Trophoblast cell (in vitro differentiated cells and primary cell): ENCODE results near the gene EFR3B. TPM values are rescaled to one million over a fixed set of nuclear protein-coding genes. Genes with fewer than 3 reads are reported as not detected.
A peak's percentile ranks its signal among the peaks of the same experiment; 100 is the strongest.
"Not testable (repeated sequence)": the region's sequence is repeated elsewhere in the genome, so short reads cannot be mapped to it uniquely, and the experiment has no call there.

ENCODE experiments used
- DNase-seq, 2 donors: peaks; one replicate each; pipeline ENCODE4 v3.0.0-alpha.2; 2016
- H2AFZ ChIP-seq: 2 replicates; pipeline ENCODE4 v1.6.1; 2013; ENCODE audit warnings: low read length, moderate library complexity, mild to moderate bottlenecking; ENCODE audit not compliant: insufficient read depth, poor library complexity
- H2AK5ac ChIP-seq: 2 replicates; pipeline ENCODE4 v1.6.1; 2013; ENCODE audit warnings: mild to moderate bottlenecking, low read length
- H2BK120ac ChIP-seq: 2 replicates; pipeline ENCODE4 v1.6.1; 2013; ENCODE audit warnings: low read length, mild to moderate bottlenecking, moderate library complexity; ENCODE audit not compliant: insufficient read depth, poor library complexity
- H2BK12ac ChIP-seq: 2 replicates; pipeline ENCODE4 v1.6.1; 2013; ENCODE audit warnings: mild to moderate bottlenecking, low read length, moderate library complexity
- H2BK5ac ChIP-seq: 2 replicates; pipeline ENCODE4 v1.6.1; 2013; ENCODE audit warnings: low read length, low read depth, moderate library complexity, mild to moderate bottlenecking; ENCODE audit not compliant: poor library complexity
- H3K14ac ChIP-seq: 2 replicates; pipeline ENCODE4 v1.6.1; 2013; ENCODE audit warnings: mild to moderate bottlenecking, low read length
- H3K18ac ChIP-seq: 2 replicates; pipeline ENCODE4 v1.6.1; 2013; ENCODE audit warnings: mild to moderate bottlenecking, low read length
- H3K23ac ChIP-seq: 2 replicates; pipeline ENCODE4 v1.6.1; 2013; ENCODE audit warnings: low read length
- H3K27ac ChIP-seq: 2 replicates; pipeline ENCODE4 v1.5.1; 2013; ENCODE audit warnings: low read depth, mild to moderate bottlenecking, inconsistent platforms, low read length, moderate library complexity
- H3K27me3 ChIP-seq: 2 replicates; pipeline ENCODE4 v1.6.1; 2013; ENCODE audit warnings: inconsistent platforms, mild to moderate bottlenecking, low read length, moderate library complexity; ENCODE audit not compliant: insufficient read depth
- H3K36me3 ChIP-seq, 2 experiments: 1 replicate in 1 of 2; 2 replicates in 1 of 2; pipeline ENCODE4 v1.6.1; 2013; ENCODE audit warnings: low read length in 2 of 2, mild to moderate bottlenecking in 2 of 2, moderate library complexity in 1 of 2; ENCODE audit not compliant: insufficient read depth in 2 of 2, control insufficient read depth in 1 of 2
- H3K4ac ChIP-seq: 2 replicates; pipeline ENCODE4 v1.6.1; 2013; ENCODE audit warnings: low read depth, mild to moderate bottlenecking, low read length, moderate library complexity
- H3K4me1 ChIP-seq, 2 experiments: 1 replicate in 1 of 2; 2 replicates in 1 of 2; pipeline ENCODE4 v1.6.1; 2013; ENCODE audit warnings: low read length in 2 of 2, mild to moderate bottlenecking in 2 of 2, moderate library complexity in 1 of 2; ENCODE audit not compliant: insufficient read depth in 2 of 2, control insufficient read depth in 1 of 2
- H3K4me2 ChIP-seq: 2 replicates; pipeline ENCODE4 v1.6.1; 2013; ENCODE audit warnings: inconsistent platforms, mild to moderate bottlenecking, low read length, moderate library complexity
- H3K4me3 ChIP-seq: 2 replicates; pipeline ENCODE4 v1.5.1; 2013; ENCODE audit warnings: mild to moderate bottlenecking, low read depth, low read length, inconsistent platforms
- H3K79me1 ChIP-seq: one replicate; pipeline ENCODE4 v1.6.1; 2013; ENCODE audit warnings: low read length
- H3K79me2 ChIP-seq: 2 replicates; pipeline ENCODE4 v1.6.1; 2013; ENCODE audit warnings: low read length, mild to moderate bottlenecking; ENCODE audit not compliant: control insufficient read depth, insufficient read depth, poor library complexity
- H3K9ac ChIP-seq: 2 replicates; pipeline ENCODE4 v1.6.1; 2013; ENCODE audit warnings: mild to moderate bottlenecking, low read length
- H3K9me3 ChIP-seq: 2 replicates; pipeline ENCODE4 v1.6.1; 2013; ENCODE audit warnings: low read depth, mild to moderate bottlenecking, control low read depth, inconsistent platforms, low read length; ENCODE audit not compliant: insufficient read depth
- H4K12ac ChIP-seq: 2 replicates; pipeline ENCODE4 v1.6.1; 2013; ENCODE audit warnings: low read depth, mild to moderate bottlenecking, low read length, moderate library complexity
- H4K8ac ChIP-seq: 2 replicates; pipeline ENCODE4 v1.6.1; 2013; ENCODE audit warnings: low read depth, mild to moderate bottlenecking, low read length, moderate library complexity
- H4K91ac ChIP-seq: one replicate; pipeline ENCODE4 v1.6.1; 2013; ENCODE audit warnings: low read depth, mild to moderate bottlenecking, low read length, moderate library complexity
- WGBS: extraction: QIAGEN DNeasy Blood & Tissue Kit; methylation state at CpG from one replicate; pipeline ENCODE4 v1.1.7; 2013; ENCODE audit warnings: missing lambda C conversion rate; ENCODE audit not compliant: insufficient read length, insufficient coverage; ENCODE audit errors: extremely low coverage; 5-methylcytosine and 5-hydroxymethylcytosine counted together
- polyA plus RNA-seq: library from polyadenylated mRNA; stranded (reverse); fragments of 200-250 nt; gene quantifications from 2 replicates; pipeline ENCODE4 v1.2.3, GENCODE V29; 2013

Gene EFR3B, protein sequence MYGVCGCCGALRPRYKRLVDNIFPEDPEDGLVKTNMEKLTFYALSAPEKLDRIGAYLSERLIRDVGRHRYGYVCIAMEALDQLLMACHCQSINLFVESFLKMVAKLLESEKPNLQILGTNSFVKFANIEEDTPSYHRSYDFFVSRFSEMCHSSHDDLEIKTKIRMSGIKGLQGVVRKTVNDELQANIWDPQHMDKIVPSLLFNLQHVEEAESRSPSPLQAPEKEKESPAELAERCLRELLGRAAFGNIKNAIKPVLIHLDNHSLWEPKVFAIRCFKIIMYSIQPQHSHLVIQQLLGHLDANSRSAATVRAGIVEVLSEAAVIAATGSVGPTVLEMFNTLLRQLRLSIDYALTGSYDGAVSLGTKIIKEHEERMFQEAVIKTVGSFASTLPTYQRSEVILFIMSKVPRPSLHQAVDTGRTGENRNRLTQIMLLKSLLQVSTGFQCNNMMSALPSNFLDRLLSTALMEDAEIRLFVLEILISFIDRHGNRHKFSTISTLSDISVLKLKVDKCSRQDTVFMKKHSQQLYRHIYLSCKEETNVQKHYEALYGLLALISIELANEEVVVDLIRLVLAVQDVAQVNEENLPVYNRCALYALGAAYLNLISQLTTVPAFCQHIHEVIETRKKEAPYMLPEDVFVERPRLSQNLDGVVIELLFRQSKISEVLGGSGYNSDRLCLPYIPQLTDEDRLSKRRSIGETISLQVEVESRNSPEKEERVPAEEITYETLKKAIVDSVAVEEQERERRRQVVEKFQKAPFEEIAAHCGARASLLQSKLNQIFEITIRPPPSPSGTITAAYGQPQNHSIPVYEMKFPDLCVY
- polyA plus RNA-seq: 2.1 TPM in 2 replicates

DNA sequence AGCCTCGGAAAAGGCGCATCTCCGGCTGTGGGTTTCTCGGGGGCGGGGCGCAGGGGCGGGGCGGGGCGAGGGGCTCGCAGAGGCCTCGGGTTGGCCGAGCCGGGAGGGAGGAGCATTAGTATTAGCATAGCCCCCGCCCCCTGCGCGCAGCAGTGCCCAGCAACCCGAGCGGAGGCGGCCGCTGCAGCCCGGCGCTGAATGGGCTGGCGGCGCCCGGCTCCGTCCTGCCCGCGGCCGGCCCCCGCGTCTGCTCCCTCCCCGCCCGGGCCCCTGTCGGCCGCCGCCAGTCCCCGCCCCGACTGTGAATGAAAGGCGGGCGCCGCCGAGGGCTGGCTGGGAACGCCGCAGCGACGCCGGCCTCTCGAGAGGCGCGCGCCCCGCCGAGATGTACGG is at the start of gene EFR3B:
Gene EFR3B (plus strand): TSS at position 149 of the 393 bp plus-strand sequence. CDS start 237 bp downstream, at position 386.
- peaks cover 4% of the 10 kb centered on the region for H3K27me3 ChIP-seq
- no peak within 1 kb of the TSS for H3K14ac ChIP-seq
- no peak within 1 kb of the TSS for H3K4ac ChIP-seq
- H3K23ac ChIP-seq: peak within 1 kb of the TSS; percentile 44
- H2BK5ac ChIP-seq: no peak within 1 kb of the TSS
- H4K91ac ChIP-seq: peak within 1 kb of the TSS; percentile 40
- H3K18ac ChIP-seq: no peak within 1 kb of the TSS
- WGBS: no CpG with 5 or more reads among the region's 54 CpGs
- H3K9ac ChIP-seq: peak within 1 kb of the TSS; percentile 57
- peaks cover 2% of the 10 kb centered on the region for H3K79me2 ChIP-seq
- no peak within 1 kb of the TSS for H4K8ac ChIP-seq
- peak within 1 kb of the TSS; percentile 97 for H3K4me2 ChIP-seq
- peaks cover 3% of the 10 kb centered on the region for H3K79me1 ChIP-seq
- no peaks in the 10 kb centered on the region for H3K36me3 ChIP-seq
- peaks cover 5% of the 10 kb centered on the region for H3K9me3 ChIP-seq
- H3K4me3 ChIP-seq: peak within 1 kb of the TSS; percentile 79
- H2AFZ ChIP-seq: peak within 1 kb of the TSS; percentile 66
- DNase-seq: peak; percentile 92 to 95
- H3K4me1 ChIP-seq: peaks cover 15 to 24% of the 10 kb centered on the region in 2 experiments
- no peak within 1 kb of the TSS for H2BK120ac ChIP-seq
- no peak within 1 kb of the TSS for H3K27ac ChIP-seq
- H4K12ac ChIP-seq: no peak within 1 kb of the TSS
- no peak within 1 kb of the TSS for H2AK5ac ChIP-seq
- H2BK12ac ChIP-seq: no peak within 1 kb of the TSS

- peaks cover 6% of the 10 kb centered on the region for H3K9me3 ChIP-seq
- no peak overlapping the region for H2BK12ac ChIP-seq
- H4K12ac ChIP-seq: no peak overlapping the region
- H2BK5ac ChIP-seq: no peak overlapping the region
- H3K79me1 ChIP-seq: no peaks in the 10 kb centered on the region
- H2BK120ac ChIP-seq: no peak overlapping the region
- H3K27ac ChIP-seq: no peak overlapping the region
- no peak overlapping the region for H3K23ac ChIP-seq
- no peak overlapping the region for H3K9ac ChIP-seq
- H3K18ac ChIP-seq: no peak overlapping the region
- no peak overlapping the region for H3K4me3 ChIP-seq
- H3K4me2 ChIP-seq: no peak overlapping the region
- H4K8ac ChIP-seq: no peak overlapping the region
- no peak for DNase-seq
- no peaks in the 10 kb centered on the region for H3K27me3 ChIP-seq
- no peak overlapping the region for H3K4ac ChIP-seq
- no CpG with 5 or more reads among the region's 6 CpGs for whole genome bisulfite sequencing
- no peaks in the 10 kb centered on the region for H3K4me1 ChIP-seq
- no peak overlapping the region for H2AK5ac ChIP-seq
- H4K91ac ChIP-seq: no peak overlapping the region
- no peaks in the 10 kb centered on the region for H3K79me2 ChIP-seq
- H3K14ac ChIP-seq: no peak overlapping the region
- H2AFZ ChIP-seq: no peak overlapping the region
- no peaks in the 10 kb centered on the region for H3K36me3 ChIP-seq
These were observed 48.3 kb upstream of the EFR3B start for GRCh38 chr2:24993406-24994145.

DNA sequence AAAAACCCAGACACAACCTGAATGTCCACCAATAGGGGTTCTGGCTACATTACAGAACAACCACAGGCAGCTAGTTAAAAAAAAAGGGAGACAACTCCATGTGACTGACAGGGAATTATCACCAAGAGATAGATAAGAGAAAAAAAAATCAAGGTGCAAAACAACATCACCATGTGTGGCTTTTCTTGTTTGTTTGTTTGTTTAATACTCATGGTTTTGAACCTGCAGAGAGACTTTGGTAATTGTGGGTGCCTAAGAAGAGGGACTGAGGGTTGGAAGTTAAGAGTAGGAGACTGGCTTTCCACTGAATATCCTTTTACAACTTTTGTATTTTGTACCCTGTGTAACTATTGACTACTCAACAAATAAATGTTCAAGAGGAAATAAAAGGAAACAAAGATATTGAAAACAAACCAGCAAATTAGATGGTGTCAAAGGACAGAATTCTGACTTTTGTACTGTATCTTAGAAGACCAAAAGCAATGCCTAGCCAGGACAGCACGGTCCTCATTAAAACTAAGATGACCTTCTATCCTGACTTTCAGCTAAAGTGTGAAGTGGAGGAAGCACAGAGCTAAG is 47.6 kb upstream of the EFR3B start:
- no peak overlapping the region for H2AK5ac ChIP-seq
- H3K27ac ChIP-seq: no peak overlapping the region
- H3K18ac ChIP-seq: no peak overlapping the region
- no peak overlapping the region for H3K4ac ChIP-seq
- no peaks in the 10 kb centered on the region for H3K36me3 ChIP-seq
- no peak overlapping the region for H3K4me2 ChIP-seq
- no peak overlapping the region for H4K12ac ChIP-seq
- no peaks in the 10 kb centered on the region for H3K27me3 ChIP-seq
- no peaks in the 10 kb centered on the region for H3K4me1 ChIP-seq
- no peak overlapping the region for H2AFZ ChIP-seq
- no peak overlapping the region for H3K9ac ChIP-seq
- H3K9me3 ChIP-seq: peaks cover 6% of the 10 kb centered on the region
- no peak overlapping the region for H3K4me3 ChIP-seq
- no peak overlapping the region for H3K23ac ChIP-seq
- H3K79me2 ChIP-seq: no peaks in the 10 kb centered on the region
- no peak overlapping the region for H2BK120ac ChIP-seq
- WGBS: no CpG with 5 or more reads among the region's 1 CpG
- no peak overlapping the region for H3K14ac ChIP-seq
- no peak overlapping the region for H2BK5ac ChIP-seq
- H4K8ac ChIP-seq: no peak overlapping the region
- no peaks in the 10 kb centered on the region for H3K79me1 ChIP-seq
- no peak for DNase-seq
- H4K91ac ChIP-seq: no peak overlapping the region
- no peak overlapping the region for H2BK12ac ChIP-seq

- not testable (repeated sequence) for H3K4me2 ChIP-seq, H3K9me3 ChIP-seq, H2AFZ ChIP-seq, DNase-seq, H3K36me3 ChIP-seq, H2BK5ac ChIP-seq, H3K79me2 ChIP-seq, H3K9ac ChIP-seq, H3K4me1 ChIP-seq, H4K91ac ChIP-seq, H3K14ac ChIP-seq, H2AK5ac ChIP-seq, H4K12ac ChIP-seq, H3K18ac ChIP-seq, H2BK120ac ChIP-seq, H3K27me3 ChIP-seq, H4K8ac ChIP-seq, H3K4me3 ChIP-seq, H3K79me1 ChIP-seq, H3K4ac ChIP-seq, H3K27ac ChIP-seq, H2BK12ac ChIP-seq, H3K23ac ChIP-seq
- WGBS: no CpG with 5 or more reads among the region's 8 CpGs
These were observed 42.8 kb upstream of the EFR3B start for GRCh38 chr2:24999097-24999496.
